RPMI7951 (cell line): ENCODE measurements around the gene HECTD4. TPM values are rescaled to one million over a fixed set of nuclear protein-coding genes. Genes with fewer than 3 reads are reported as not detected.
"Not testable (repeated sequence)": the region's sequence is repeated elsewhere in the genome, so short reads cannot be mapped to it uniquely, and the experiment has no call there.

Experiments
- DNase-seq: peaks from one replicate; pipeline ENCODE4 v3.0.0-alpha.2; 2012; ENCODE audit warnings: low read depth
- total RNA-seq: library from RNA; depleted of rRNA; stranded (reverse); fragments of >200 nt; shearing (Covaris generic); gene quantifications from 2 replicates; pipeline ENCODE4 v1.2.3, GENCODE V29; 2014

Gene HECTD4
- total RNA-seq, 1 experiment from 2014 or later = 5.8 TPM

- DNase-seq = no peak
Measured at GRCh38 chr12:112266473-112266872, 115.8 kb downstream of the HECTD4 start.

DNA sequence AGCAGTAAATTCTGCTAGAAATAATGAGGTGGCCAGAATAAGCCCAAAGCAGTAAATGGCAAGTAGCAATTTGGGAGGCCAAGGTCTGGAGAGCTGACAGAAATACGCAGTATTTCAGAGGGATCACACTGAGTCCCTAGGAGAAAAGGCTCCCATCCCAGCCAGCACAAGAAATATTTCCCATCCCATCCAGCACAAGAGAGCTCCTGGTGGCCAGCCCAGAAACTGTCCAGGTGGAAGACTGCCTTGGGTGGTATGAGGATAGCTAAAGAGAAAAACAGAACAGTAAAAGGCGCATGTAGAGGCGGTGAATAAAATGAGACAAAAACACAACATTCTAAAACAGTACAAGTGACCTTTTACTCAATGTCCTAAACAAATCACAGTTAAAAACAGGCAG lies 120.7 kb downstream of the HECTD4 start:
- no peak for DNase-seq

GRCh38 chr12:112258926-112259325 lies 123.3 kb downstream of the HECTD4 start:
- no peak for DNase-seq

GRCh38 chr12:112256780-112257179 lies 125.5 kb downstream of the HECTD4 start:
- DNase-seq = no peak

DNA sequence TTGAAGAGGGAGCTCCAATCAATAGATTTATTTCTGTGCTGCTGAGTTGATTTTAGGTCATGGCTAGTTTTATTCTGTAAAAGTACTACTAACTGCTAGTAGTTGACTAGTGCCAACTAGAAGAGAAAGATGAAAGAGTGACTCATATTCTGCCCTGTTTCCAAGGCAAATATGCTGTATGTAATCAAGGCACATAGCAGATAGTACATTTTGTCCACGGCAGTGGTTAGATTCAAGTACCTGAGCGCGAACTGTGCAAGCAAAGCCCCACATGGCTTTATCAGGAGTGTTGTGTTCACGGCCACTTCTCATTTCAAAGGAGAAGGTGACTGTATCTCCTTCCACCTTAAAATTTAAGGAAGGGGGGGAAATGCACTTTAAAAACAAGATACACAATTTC lies 130.0 kb downstream of the HECTD4 start:
- no peak for DNase-seq

DNA sequence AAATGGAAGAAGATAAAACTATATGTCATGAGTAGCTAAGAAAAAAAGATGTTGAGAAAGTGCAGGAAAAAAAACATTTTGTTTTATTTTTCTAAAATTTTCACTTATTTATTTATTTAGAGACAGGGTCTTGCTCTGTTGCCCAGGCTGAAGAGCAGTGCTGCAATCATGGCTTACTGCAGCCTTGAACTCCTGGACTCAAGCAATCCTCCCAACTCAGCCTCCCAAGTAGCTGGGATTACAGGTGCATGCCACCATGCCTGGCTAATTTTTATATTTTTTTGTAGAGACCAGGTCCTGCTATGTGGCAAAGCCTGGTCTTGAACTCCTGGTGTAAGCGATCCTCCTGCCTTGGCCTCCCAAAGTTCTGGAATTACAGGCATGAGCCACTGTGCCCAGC lies 137.3 kb downstream of the HECTD4 start:
- DNase-seq = not testable (repeated sequence)

GRCh38 chr12:112243255-112244110 lies 138.7 kb downstream of the HECTD4 start:
- no peak for DNase-seq

- DNase-seq = no peak
Measured at GRCh38 chr12:112241176-112241575, 141.1 kb downstream of the HECTD4 start.

GRCh38 chr12:112239881-112240280 lies 142.3 kb downstream of the HECTD4 start:
- DNase-seq = no peak

DNA sequence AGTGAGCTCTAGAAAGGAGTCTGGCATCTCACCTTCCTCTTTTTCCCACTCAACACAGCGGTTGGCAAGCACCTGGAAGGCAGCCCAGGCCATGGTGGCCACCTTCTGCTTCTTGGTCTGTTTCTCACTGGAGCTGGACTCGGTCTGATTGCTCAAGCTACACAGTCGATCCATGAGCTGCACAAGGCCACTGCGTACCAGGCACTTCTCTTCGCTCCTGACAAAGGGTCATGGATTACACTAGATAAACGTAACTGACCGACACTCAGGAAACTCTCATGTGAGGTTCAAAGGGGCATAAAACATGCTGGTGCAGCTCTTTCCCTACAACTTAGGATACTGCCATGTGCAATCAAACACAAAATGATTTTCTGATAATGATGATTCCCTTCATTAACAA lies 143.2 kb downstream of the HECTD4 start:
- no peak for DNase-seq

DNA sequence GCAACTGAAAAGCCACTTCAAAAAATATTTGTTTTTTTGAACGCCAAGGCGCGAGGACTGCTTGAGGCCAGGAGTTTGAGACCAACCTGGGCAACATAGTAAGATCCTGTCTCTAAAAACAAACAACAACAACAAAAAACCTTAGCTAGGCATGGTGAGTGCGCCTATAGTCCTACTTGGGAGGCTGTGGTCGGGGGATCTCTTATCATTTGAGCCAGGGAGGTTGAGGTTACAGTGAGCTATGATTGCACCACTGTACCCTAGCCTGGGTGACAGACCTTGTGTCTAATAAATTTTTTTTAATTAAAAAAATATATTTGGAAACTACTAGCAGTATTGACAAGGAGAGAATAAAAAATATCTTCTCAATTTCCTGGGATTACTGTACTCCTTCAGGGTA lies 143.8 kb downstream of the HECTD4 start:
- DNase-seq = no peak

- DNase-seq = no peak
Measured at GRCh38 chr12:112236786-112237185, 145.4 kb downstream of the HECTD4 start.

DNA sequence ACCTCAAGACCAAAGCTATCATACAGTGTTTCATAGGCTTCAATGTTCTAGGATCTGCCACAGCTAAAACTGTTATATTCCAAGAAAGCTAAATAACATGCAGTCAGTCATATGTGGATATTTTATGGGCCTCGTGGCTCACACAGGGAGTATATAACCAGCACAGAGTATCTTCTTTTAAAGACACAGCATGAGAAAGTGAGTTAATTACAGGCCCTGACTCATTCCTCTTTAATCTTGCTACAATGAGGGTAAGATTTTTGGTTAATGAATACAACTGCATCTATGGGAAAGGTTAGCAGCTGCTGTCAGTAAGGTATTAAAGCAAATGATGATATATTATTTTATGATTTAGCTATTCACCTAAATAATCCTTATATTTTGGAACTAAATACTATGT lies 145.8 kb downstream of the HECTD4 start:
- DNase-seq = no peak

- DNase-seq = no peak
Measured at GRCh38 chr12:112234303-112234702, 147.9 kb downstream of the HECTD4 start.

DNA sequence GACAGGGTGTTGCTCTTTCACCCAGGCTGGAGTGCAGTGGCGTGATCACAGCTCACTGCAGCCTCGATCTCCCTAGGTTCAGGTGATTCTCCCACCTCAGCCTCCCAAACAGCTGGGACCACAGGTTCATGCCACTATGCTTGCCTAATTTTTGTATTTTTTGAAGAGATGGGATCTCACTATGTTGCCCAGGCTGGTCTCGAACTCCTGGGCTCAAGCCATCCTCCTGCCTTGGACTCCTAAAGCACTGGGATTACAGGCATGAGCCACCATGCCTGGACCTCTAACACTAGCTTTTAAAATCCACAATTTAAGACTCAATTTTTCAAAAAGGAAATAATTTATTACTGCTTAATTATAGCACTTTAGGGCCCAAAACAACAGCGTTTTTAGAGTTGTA lies 149.0 kb downstream of the HECTD4 start:
- DNase-seq = no peak

DNA sequence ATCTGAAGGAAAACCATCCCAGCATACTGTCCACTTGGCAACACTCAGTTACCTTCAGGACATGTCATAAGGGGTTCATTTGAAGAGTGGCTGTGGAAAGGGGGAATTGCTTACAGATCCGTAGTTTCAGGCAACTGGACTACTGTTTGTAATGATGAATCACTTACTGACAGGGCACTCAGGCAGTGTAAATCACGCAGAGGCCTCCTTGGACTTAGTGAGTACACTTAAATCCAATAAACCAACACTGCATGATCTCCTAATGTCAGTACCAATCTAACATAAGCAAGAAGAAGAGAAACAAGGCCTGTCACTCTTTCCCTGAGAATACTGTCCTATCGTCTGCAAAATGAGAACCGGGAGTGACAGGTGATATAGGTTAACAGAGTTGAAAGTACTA lies 152.1 kb downstream of the HECTD4 start:
- DNase-seq = no peak

GRCh38 chr12:112226768-112227167 lies 155.5 kb downstream of the HECTD4 start:
- no peak for DNase-seq

GRCh38 chr12:112220628-112221027 lies 161.6 kb downstream of the HECTD4 start:
- DNase-seq = not testable (repeated sequence)

GRCh38 chr12:112219195-112219594 lies 163.0 kb downstream of the HECTD4 start:
- no peak for DNase-seq

GRCh38 chr12:112218150-112218549 lies 164.1 kb downstream of the HECTD4 start:
- no peak for DNase-seq

- DNase-seq = no peak
Measured at GRCh38 chr12:112217647-112218046, 164.6 kb downstream of the HECTD4 start.

DNA sequence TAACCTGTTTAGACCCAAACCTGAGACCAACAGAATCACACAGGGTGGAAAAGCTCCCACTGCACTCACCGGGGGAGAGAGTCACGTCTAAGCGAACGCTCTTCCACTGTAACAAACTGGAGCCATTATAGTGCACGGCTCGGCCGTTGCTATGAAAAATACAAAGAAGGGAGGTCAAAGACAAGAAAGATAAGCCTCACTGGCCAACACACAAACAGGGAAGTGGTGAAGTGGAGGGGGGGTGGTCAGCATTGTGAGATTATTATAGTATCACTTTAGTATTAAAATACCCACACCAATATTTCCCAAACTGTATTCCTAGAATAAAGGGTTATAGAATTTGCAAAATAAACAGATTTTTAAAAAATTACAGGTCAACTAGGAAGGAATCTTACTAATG lies 166.0 kb downstream of the HECTD4 start:
- DNase-seq = no peak

- no peak for DNase-seq
Measured at GRCh38 chr12:112214064-112214463, 168.2 kb downstream of the HECTD4 start.
